GM18498 (cell line): ENCODE measurements around the gene MAP7D1.

Source experiments
- ATAC-seq: cut with Tn5 transposase; IDR thresholded peaks from one replicate; pipeline ENCODE4 v1.9.1; 2021; ENCODE audit warnings: mild to moderate bottlenecking, moderate library complexity; ENCODE audit not compliant: unreplicated experiment

MAP7D1 gene

GRCh38 chr1:36155408-36156328, at the start of gene MAP7D1:
TSS of gene MAP7D1 (plus strand) at chr1:36156160. CDS start at chr1:36156418, 258 bp downstream.
- peak; percentile 63 for ATAC-seq

GRCh38 chr1:36106269-36106668, 49.7 kb upstream of the MAP7D1 start:
- ATAC-seq: no peak

GRCh38 chr1:36107394-36107793, 48.6 kb upstream of the MAP7D1 start:
- ATAC-seq: no peak

- no peak for ATAC-seq
Observed at GRCh38 chr1:36108314-36108713, 47.6 kb upstream of the MAP7D1 start.

GRCh38 chr1:36109041-36109679, 46.8 kb upstream of the MAP7D1 start:
- ATAC-seq: no peak

GRCh38 chr1:36111151-36111550, 44.8 kb upstream of the MAP7D1 start:
- ATAC-seq: no peak

- no peak for ATAC-seq
Observed at GRCh38 chr1:36112823-36113222, 43.1 kb upstream of the MAP7D1 start.

GRCh38 chr1:36114371-36114770, 41.6 kb upstream of the MAP7D1 start:
- no peak for ATAC-seq

- no peak for ATAC-seq
Observed at GRCh38 chr1:36115200-36115669, 40.7 kb upstream of the MAP7D1 start.

- ATAC-seq: no peak
Observed at GRCh38 chr1:36115931-36116330, 40.0 kb upstream of the MAP7D1 start.

- no peak for ATAC-seq
Observed at GRCh38 chr1:36116901-36117300, 39.1 kb upstream of the MAP7D1 start.

- ATAC-seq: no peak
Observed at GRCh38 chr1:36118447-36119204, 37.3 kb upstream of the MAP7D1 start.

GRCh38 chr1:36119456-36119855, 36.5 kb upstream of the MAP7D1 start:
- no peak for ATAC-seq

- no peak for ATAC-seq
Observed at GRCh38 chr1:36122062-36123030, 33.6 kb upstream of the MAP7D1 start.

- ATAC-seq: peak; percentile 65
Observed at GRCh38 chr1:36123356-36123755, 32.6 kb upstream of the MAP7D1 start.

- no peak for ATAC-seq
Observed at GRCh38 chr1:36124404-36125128, 31.4 kb upstream of the MAP7D1 start.

- no peak for ATAC-seq
Observed at GRCh38 chr1:36125129-36125991, 30.6 kb upstream of the MAP7D1 start, which contains the start of gene COL8A2. TSS of gene COL8A2 (minus strand) at chr1:36125222. CDS start at chr1:36100242, 24,980 bp downstream.

- ATAC-seq: no peak
Observed at GRCh38 chr1:36126005-36126716, 29.8 kb upstream of the MAP7D1 start.
